Activated T-helper 17 cell treated with anti-CD3 and anti-CD28 coated beads, Interleukin-2, amount 50 U/mL, for 72 hours (primary cell): ENCODE measurements around the gene TRIM4. TPM values are rescaled to one million over a fixed set of nuclear protein-coding genes. Genes with fewer than 3 reads are reported as not detected.
"Not testable (repeated sequence)": the region's sequence is repeated elsewhere in the genome, so short reads cannot be mapped to it uniquely, and the experiment has no call there.

Experiments
- ATAC-seq: fragments of 150-1000 bp; cut with Tn5 transposase; replicated peaks from 2 replicates; pipeline ENCODE4 v1.10.0; 2021; ENCODE audit warnings: mild to moderate bottlenecking, moderate library complexity
- H3K27ac Mint-ChIP-seq: one replicate; pipeline ENCODE4 v1.8.0; 2022; ENCODE audit warnings: mixed read lengths
- H3K27me3 Mint-ChIP-seq: one replicate; pipeline ENCODE4 v1.8.0; 2022; ENCODE audit warnings: mixed read lengths
- H3K36me3 Mint-ChIP-seq: one replicate; pipeline ENCODE4 v1.8.0; 2022; ENCODE audit warnings: low read depth, mild to moderate bottlenecking, mixed read lengths
- H3K4me1 Mint-ChIP-seq: one replicate; pipeline ENCODE4 v1.8.0; 2022; ENCODE audit warnings: mixed read lengths
- H3K4me3 Mint-ChIP-seq: one replicate; pipeline ENCODE4 v1.8.0; 2022; ENCODE audit warnings: mild to moderate bottlenecking, mixed read lengths
- H3K9me3 Mint-ChIP-seq: one replicate; pipeline ENCODE4 v1.8.0; 2022; ENCODE audit warnings: mixed read lengths
- total RNA-seq, 2 donors: library from RNA; stranded (reverse); gene quantifications; one replicate each; pipeline ENCODE4 v1.2.3, GENCODE V29; 2022

Gene TRIM4
- total RNA-seq, 2 donors from 2014 or later = 27.2 to 29.9 TPM

DNA sequence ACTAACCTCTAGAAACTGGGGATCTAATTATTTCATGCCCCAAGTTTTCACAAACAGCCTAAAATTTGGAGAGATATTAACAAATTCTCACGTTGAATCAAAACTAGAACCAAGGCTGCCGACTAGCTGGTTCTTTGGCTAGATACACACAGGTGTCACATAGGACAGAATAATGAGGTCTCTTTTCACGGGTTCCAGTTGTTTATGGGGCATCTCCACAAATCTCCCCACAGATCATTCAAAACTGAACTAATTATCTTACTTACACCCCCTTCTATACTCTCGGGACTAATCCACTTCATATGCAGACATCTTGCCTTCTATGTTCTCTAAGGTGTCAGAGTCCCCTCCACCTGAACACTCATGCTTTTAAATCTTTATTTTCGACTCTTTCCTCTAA lies 26.1 kb downstream of the TRIM4 start:
- Mint-ChIP-seq H3K9me3 (no peaks in the 10 kb centered on the region), H3K4me1 (peaks cover 3% of the 10 kb centered on the region), H3K36me3 (peaks cover 42% of the 10 kb centered on the region), H3K4me3 (no peak overlapping the region), H3K27me3 (no peaks in the 10 kb centered on the region), H3K27ac (no peak overlapping the region)
- no peak for ATAC-seq

DNA sequence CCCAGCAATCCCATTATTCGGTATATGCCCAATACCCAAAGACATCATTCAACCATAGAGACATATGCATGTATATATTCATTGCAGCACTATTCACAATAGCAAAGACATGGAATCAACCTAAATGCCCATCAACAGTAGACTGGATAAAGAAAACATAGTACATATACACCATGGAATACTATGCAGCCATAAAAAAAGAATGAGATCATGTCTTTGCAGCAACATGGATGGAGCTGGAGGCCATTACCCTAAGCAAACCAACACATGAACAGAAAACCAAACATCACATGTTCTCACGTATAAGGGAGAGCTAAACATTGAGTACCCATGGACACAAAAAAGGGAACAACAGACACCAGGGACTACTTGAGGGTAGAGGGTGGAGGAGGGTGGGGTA lies 29.0 kb downstream of the TRIM4 start:
- not testable (repeated sequence) for ATAC-seq, H3K4me1 Mint-ChIP-seq, H3K27ac Mint-ChIP-seq, H3K9me3 Mint-ChIP-seq, H3K4me3 Mint-ChIP-seq, H3K27me3 Mint-ChIP-seq
- peaks cover 42% of the 10 kb centered on the region for H3K36me3 Mint-ChIP-seq

GRCh38 chr7:99888366-99888765 lies 31.0 kb downstream of the TRIM4 start:
- ATAC-seq, H3K4me1 Mint-ChIP-seq, H3K27me3 Mint-ChIP-seq, H3K27ac Mint-ChIP-seq, H3K4me3 Mint-ChIP-seq, H3K9me3 Mint-ChIP-seq: not testable (repeated sequence)
- peaks cover 37% of the 10 kb centered on the region for H3K36me3 Mint-ChIP-seq

DNA sequence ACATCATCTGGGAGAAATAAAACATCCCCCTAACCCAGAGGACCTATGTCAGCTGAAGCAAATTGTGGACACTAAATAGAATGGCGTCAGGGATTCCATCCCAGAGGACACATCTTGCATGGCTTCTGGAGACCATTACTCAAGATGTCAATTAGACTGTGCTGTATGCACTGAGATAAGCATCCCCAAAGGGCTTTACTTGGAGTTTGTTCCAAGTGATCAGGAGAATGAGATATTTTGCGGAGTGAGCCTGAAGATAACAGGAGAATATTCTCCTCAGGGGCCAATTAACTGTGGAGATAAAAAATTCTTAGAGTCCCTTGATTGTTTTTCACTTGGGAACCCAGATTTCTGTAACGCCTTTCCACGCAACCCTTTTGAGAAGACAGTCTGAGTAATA lies 38.0 kb downstream of the TRIM4 start:
- ATAC-seq = no peak
- no peak overlapping the region for H3K4me3 Mint-ChIP-seq
- H3K4me1 Mint-ChIP-seq = no peaks in the 10 kb centered on the region
- H3K27ac Mint-ChIP-seq = no peak overlapping the region
- H3K36me3 Mint-ChIP-seq = no peaks in the 10 kb centered on the region
- no peaks in the 10 kb centered on the region for H3K27me3 Mint-ChIP-seq
- H3K9me3 Mint-ChIP-seq = no peaks in the 10 kb centered on the region

DNA sequence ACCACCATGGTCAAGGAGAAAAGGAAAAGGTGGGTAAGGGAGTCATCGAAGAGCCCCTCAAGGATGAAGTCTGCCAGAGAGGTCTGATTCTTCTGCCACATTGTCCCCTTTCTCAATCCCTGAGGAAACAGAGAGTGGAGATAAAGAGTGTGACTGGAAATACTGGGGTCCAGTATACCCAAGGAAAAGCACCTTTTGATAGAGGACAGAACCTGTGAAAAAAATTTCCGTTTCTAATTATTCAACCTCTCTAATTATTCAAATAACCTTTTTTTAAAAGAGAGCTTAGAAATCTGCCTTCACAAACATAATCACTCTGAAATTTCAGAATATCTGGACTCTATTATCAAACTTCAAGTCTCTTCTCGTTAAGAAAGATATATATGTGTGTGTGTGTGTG lies 42.4 kb downstream of the TRIM4 start, which contains the start of gene OR2AE1:
Gene OR2AE1, minus strand, starts transcription at position 101 of the 400 bp plus-strand sequence. Its CDS starts 0 bp downstream, at position 101.
- H3K4me1 Mint-ChIP-seq = no peaks in the 10 kb centered on the region
- no peak within 1 kb of the TSS for H3K4me3 Mint-ChIP-seq
- no peak for ATAC-seq
- H3K27me3 Mint-ChIP-seq = no peaks in the 10 kb centered on the region
- no peaks in the 10 kb centered on the region for H3K36me3 Mint-ChIP-seq
- no peak within 1 kb of the TSS for H3K27ac Mint-ChIP-seq
- H3K9me3 Mint-ChIP-seq = no peaks in the 10 kb centered on the region

- no peaks in the 10 kb centered on the region for H3K9me3 Mint-ChIP-seq
- H3K4me1 Mint-ChIP-seq = no peaks in the 10 kb centered on the region
- no peak overlapping the region for H3K27ac Mint-ChIP-seq
- H3K27me3 Mint-ChIP-seq = no peaks in the 10 kb centered on the region
- no peak overlapping the region for H3K4me3 Mint-ChIP-seq
- H3K36me3 Mint-ChIP-seq = no peaks in the 10 kb centered on the region
- no peak for ATAC-seq
These were observed 42.8 kb downstream of the TRIM4 start for GRCh38 chr7:99876491-99876890.

DNA sequence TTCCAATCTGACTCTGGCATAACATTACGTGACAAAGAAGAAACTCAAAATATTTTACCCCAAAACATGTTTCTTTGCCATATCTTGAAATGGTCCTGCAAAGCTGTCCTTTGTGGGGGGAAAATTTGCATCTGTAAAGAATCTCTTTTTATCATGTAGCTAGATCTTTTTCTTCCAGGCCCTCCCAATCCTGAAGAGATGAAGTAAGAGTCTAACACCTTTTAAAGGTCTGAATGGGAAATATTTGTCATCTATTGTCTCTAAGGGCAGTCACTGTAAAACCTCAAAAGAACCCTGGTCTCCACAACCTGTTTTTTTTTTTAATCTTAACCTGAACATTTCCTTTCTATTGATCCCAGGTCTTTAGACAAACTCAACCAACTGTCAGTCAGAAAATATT lies 51.1 kb downstream of the TRIM4 start:
- H3K9me3 Mint-ChIP-seq = no peaks in the 10 kb centered on the region
- no peak overlapping the region for H3K27ac Mint-ChIP-seq
- H3K4me3 Mint-ChIP-seq = no peak overlapping the region
- H3K4me1 Mint-ChIP-seq = no peaks in the 10 kb centered on the region
- peaks cover 17% of the 10 kb centered on the region for H3K27me3 Mint-ChIP-seq
- no peaks in the 10 kb centered on the region for H3K36me3 Mint-ChIP-seq
- ATAC-seq = no peak

- H3K27ac Mint-ChIP-seq, H3K4me3 Mint-ChIP-seq, H3K36me3 Mint-ChIP-seq, H3K9me3 Mint-ChIP-seq, ATAC-seq, H3K4me1 Mint-ChIP-seq: not testable (repeated sequence)
- H3K27me3 Mint-ChIP-seq = peaks cover 17% of the 10 kb centered on the region
These were observed 51.9 kb downstream of the TRIM4 start for GRCh38 chr7:99867477-99867876.

GRCh38 chr7:99863847-99864440 lies 55.4 kb downstream of the TRIM4 start:
- Mint-ChIP-seq H3K27me3 (peaks cover 20% of the 10 kb centered on the region), H3K4me3 (no peak overlapping the region), H3K36me3 (no peaks in the 10 kb centered on the region), H3K4me1 (no peaks in the 10 kb centered on the region), H3K9me3 (no peaks in the 10 kb centered on the region), H3K27ac (no peak overlapping the region)
- no peak for ATAC-seq

DNA sequence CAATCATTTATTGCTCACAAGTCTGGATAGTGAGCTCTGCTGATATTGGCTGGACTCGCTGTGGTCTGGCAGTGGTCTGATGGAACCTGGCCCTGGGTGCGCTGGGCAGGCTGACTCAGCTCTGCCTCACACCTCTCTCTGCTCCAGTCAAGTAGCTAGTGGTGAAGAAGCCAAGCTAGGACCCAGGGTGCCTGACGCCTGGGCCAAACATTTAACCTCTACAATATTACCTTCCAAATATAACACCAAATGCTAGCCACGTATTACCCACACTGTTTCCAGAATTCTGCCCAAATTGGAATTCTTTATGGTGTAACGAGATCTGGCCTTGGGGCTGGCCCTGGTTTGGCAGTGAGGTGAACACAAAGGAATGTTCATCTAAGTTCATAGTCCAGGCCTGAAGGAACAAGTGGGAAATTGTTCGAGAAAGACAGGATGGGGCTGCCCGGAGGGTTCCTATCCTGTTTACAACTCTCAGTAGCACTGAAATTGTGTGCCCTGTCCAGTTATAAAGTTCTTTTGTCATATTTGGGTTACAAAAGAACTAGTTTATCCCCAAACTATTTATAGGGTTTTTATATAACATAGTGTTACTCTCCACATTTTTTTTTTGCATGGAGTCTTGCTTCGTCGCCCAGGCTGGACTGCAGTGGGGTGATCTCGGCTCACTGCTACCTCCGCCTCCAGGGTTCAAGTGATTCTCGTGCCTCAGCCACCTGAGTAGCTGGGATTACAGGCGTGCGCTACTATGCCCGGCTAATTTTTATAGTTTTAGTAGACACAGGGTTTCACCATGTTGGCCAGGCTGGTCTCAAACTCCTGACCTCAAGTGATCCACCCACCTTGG lies 58.8 kb downstream of the TRIM4 start:
- ATAC-seq = no peak
- H3K4me3 Mint-ChIP-seq = no peak overlapping the region
- H3K9me3 Mint-ChIP-seq = no peaks in the 10 kb centered on the region
- no peak overlapping the region for H3K27ac Mint-ChIP-seq
- no peaks in the 10 kb centered on the region for H3K36me3 Mint-ChIP-seq
- H3K27me3 Mint-ChIP-seq = peaks cover 12% of the 10 kb centered on the region
- no peaks in the 10 kb centered on the region for H3K4me1 Mint-ChIP-seq

DNA sequence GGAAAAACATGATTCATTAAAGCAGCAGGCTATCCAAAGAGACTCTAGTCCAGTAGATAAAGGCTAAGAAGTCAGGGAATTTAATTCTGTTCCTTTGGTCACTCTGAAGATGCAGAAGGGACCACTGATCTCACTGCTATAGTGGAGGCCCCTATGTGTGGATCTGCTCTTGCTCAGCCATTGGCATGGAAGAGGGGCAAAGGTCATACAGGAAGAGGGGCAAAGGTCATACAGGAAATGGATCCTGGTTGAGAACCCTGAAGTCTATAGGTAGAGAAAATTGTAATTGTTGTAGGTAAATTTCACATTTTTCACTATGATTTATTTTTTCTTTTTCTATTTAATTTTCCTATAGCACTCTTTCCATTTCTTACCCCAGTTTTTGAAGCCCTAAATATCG lies 64.1 kb downstream of the TRIM4 start:
- Mint-ChIP-seq H3K4me1 (no peaks in the 10 kb centered on the region), H3K4me3 (no peak overlapping the region), H3K9me3 (no peaks in the 10 kb centered on the region), H3K27me3 (peaks cover 32% of the 10 kb centered on the region), H3K36me3 (no peaks in the 10 kb centered on the region), H3K27ac (no peak overlapping the region)
- ATAC-seq = no peak

DNA sequence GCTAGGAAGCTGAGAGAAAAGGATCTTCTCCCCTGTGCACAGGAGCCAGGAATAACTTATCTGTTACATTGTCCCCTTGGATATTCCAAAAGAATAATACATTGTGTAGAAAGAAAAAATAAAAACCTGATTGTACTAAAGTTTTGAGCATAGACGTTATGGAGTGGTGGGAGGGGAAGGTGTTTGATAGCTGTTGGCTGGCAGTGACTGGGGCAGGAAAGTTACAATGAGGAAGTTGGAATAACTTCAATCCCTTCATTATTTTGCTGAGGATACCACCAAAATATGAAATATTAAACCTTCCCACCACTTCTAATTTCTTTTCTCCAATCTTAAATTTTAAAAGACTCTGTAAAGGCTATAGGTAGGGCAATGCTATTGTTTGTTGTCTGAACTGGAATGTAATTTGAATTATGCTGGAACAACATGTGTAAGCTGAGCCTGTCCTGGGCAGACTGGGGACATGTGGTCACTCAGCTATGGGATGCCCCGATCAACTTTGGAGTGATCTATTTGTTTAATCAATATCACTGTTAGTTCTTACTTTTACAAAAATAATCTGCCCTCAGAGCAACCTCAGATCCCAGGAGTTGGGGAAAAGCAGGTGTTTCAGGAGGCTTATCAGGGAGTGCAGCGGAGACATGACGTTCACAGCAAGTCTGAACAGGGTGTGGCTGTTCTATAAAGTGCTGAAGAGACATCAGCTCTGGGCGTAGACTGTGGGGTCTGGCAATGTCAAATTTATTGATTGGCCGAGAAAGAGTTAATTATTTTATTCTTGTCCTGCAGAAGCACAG lies 70.7 kb downstream of the TRIM4 start:
- no peaks in the 10 kb centered on the region for H3K36me3 Mint-ChIP-seq
- no peak overlapping the region for H3K27ac Mint-ChIP-seq
- no peak overlapping the region for H3K4me3 Mint-ChIP-seq
- no peaks in the 10 kb centered on the region for H3K4me1 Mint-ChIP-seq
- peaks cover 12% of the 10 kb centered on the region for H3K27me3 Mint-ChIP-seq
- no peak for ATAC-seq
- no peaks in the 10 kb centered on the region for H3K9me3 Mint-ChIP-seq

DNA sequence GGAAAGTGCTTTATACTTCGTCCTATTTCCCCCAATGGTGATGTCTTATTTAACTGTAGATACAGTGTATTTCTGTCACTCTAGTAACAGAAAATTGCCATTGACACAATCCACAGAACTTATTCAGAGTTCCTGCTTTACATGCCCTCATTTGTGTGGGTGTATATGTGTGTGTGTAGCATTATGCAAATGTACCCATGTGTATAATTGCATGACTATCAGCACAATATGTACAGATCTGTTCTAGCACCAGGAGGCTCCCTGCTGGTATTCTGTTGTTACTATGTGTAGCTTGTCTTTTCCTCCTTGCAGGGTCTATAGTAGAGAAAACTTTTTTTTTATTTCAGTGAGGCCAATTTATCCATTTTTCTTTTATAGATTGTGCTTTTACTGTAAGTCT lies 75.0 kb downstream of the TRIM4 start:
- Mint-ChIP-seq H3K4me1 (no peaks in the 10 kb centered on the region), H3K4me3 (no peak overlapping the region), H3K36me3 (no peaks in the 10 kb centered on the region), H3K9me3 (no peaks in the 10 kb centered on the region), H3K27ac (no peak overlapping the region), H3K27me3 (no peaks in the 10 kb centered on the region)
- ATAC-seq = no peak

GRCh38 chr7:99843808-99844207 lies 75.5 kb downstream of the TRIM4 start:
- Mint-ChIP-seq H3K27me3 (no peaks in the 10 kb centered on the region), H3K4me1 (no peaks in the 10 kb centered on the region), H3K36me3 (no peaks in the 10 kb centered on the region), H3K4me3 (no peak overlapping the region), H3K9me3 (no peaks in the 10 kb centered on the region), H3K27ac (no peak overlapping the region)
- no peak for ATAC-seq

DNA sequence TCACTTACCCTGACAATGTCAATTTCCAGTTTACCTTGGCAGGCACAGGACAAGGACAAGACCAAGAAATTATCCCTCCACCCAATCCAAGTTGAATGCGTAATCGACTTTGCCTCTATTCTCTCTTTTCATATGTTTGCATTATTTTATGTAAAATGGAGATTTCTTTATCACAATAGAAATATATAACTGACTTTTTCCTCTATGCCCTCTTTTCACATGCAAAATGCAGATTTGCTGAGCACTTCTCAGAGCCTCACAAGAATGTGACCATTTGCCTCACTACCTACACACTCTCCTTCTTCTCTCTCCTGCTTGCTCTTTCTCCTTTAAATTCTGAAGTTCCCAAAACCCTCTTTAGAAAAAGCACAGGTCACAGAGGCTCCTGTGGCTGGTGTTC lies 76.4 kb downstream of the TRIM4 start:
- no peak overlapping the region for H3K4me3 Mint-ChIP-seq
- peaks cover 2% of the 10 kb centered on the region for H3K4me1 Mint-ChIP-seq
- no peaks in the 10 kb centered on the region for H3K36me3 Mint-ChIP-seq
- H3K9me3 Mint-ChIP-seq = no peaks in the 10 kb centered on the region
- no peak for ATAC-seq
- H3K27me3 Mint-ChIP-seq = no peaks in the 10 kb centered on the region
- no peak overlapping the region for H3K27ac Mint-ChIP-seq
